Measurements from ENCODE around the gene ACSF2. TPM values are rescaled to one million over a fixed set of nuclear protein-coding genes. Genes with fewer than 3 reads are reported as not detected.
"Not testable (repeated sequence)": the region's sequence is repeated elsewhere in the genome, so short reads cannot be mapped to it uniquely, and the experiment has no call there.

Gene ACSF2
- total RNA-seq, 1 experiment from 2014 or later, result 63.5 TPM

DNA sequence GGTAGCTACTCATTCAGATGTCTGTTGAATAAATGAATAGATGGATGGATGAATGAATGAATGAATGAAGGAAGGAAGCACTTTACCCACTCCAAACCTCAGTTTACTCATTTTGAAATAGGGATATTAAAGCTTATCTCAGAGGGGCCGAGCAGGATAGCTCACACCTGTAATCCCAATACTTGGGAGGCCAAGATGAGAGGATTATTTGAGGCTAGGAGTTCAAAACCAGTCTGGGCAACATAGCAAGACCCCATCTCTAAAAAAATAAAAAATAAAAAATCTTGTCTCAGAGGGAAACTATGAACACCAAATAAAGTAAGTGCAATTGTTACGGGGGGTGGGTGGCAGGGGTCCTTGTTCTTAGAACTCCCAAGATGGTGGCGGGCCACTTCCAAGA is 27.3 kb upstream of the ACSF2 start:
- not testable (repeated sequence) for H3K4me3 ChIP-seq (ENCODE audit: low read length); H3K9me2 ChIP-seq (replicated peaks; ENCODE audit: insufficient read depth, low read length); H3K9ac ChIP-seq (ENCODE audit: low read length); DNase-seq; H3K27ac ChIP-seq (ENCODE audit: low read length); H3K9me3 ChIP-seq (ENCODE audit: low read length); H3K27me3 ChIP-seq (ENCODE audit: low read length); H2AFZ ChIP-seq (ENCODE audit: low read length); H3K4me2 ChIP-seq (ENCODE audit: low read depth, low read length, poor library complexity, severe bottlenecking)
- Histone ChIP-seq H3K36me3 (ENCODE audit: insufficient read depth, low read length) (peaks cover 22% of the 10 kb centered on the region), H3K4me1 (ENCODE audit: low read length) (peaks cover 22% of the 10 kb centered on the region), H4K20me1 (ENCODE audit: insufficient read depth, low read depth, low read length) (peaks cover 24% of the 10 kb centered on the region), H3K79me2 (ENCODE audit: low read length) (peaks cover 36% of the 10 kb centered on the region)

- H3K4me3 ChIP-seq (ENCODE audit: low read length); H3K27me3 ChIP-seq (ENCODE audit: low read length); DNase-seq; H3K9me2 ChIP-seq (replicated peaks; ENCODE audit: insufficient read depth, low read length); H3K4me2 ChIP-seq (ENCODE audit: low read depth, low read length, poor library complexity, severe bottlenecking); H2AFZ ChIP-seq (ENCODE audit: low read length); H3K9me3 ChIP-seq (ENCODE audit: low read length); H3K27ac ChIP-seq (ENCODE audit: low read length); H3K9ac ChIP-seq (ENCODE audit: low read length): not testable (repeated sequence)
- H3K79me2 ChIP-seq (ENCODE audit: low read length), result peaks cover 27% of the 10 kb centered on the region
- peaks cover 24% of the 10 kb centered on the region for H4K20me1 ChIP-seq (ENCODE audit: insufficient read depth, low read depth, low read length)
- H3K36me3 ChIP-seq (ENCODE audit: insufficient read depth, low read length), result peaks cover 12% of the 10 kb centered on the region
- peaks cover 22% of the 10 kb centered on the region for H3K4me1 ChIP-seq (ENCODE audit: low read length)
These were observed 26.4 kb upstream of the ACSF2 start for GRCh38 chr17:50399591-50399990.

- not testable (repeated sequence) for H3K36me3 ChIP-seq (ENCODE audit: insufficient read depth, low read length); DNase-seq; H3K27me3 ChIP-seq (ENCODE audit: low read length); H4K20me1 ChIP-seq (ENCODE audit: insufficient read depth, low read depth, low read length); H3K4me2 ChIP-seq (ENCODE audit: low read depth, low read length, poor library complexity, severe bottlenecking); H3K4me3 ChIP-seq (ENCODE audit: low read length); H3K27ac ChIP-seq (ENCODE audit: low read length); H3K9me2 ChIP-seq (replicated peaks; ENCODE audit: insufficient read depth, low read length); H3K9ac ChIP-seq (ENCODE audit: low read length); H3K4me1 ChIP-seq (ENCODE audit: low read length); H3K79me2 ChIP-seq (ENCODE audit: low read length); H3K9me3 ChIP-seq (ENCODE audit: low read length); H2AFZ ChIP-seq (ENCODE audit: low read length)
These were observed 20.7 kb upstream of the ACSF2 start for GRCh38 chr17:50405351-50405750.

DNA sequence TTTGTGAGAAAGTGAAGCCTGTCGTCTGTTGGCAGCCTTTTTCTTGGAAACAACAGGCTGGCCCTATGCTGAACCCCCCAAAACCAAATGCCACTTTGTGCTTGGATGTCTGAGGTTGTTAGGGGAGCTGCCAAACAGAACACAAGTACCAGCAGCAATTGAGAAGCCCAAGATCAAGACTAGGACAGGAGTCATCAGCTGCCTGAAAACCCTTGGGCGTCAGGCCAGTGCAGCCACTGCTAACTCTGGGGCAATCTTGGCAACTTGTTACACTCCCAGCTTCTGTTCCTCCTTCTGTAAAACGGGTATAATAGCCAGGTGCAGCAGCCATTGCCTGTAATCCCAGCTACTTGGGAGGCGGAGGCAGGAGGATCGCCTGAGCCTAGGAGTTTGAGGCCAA is 19.4 kb upstream of the ACSF2 start:
- Histone ChIP-seq H3K9ac (ENCODE audit: low read length) (no peak overlapping the region), H3K9me3 (ENCODE audit: low read length) (no peaks in the 10 kb centered on the region), H4K20me1 (ENCODE audit: insufficient read depth, low read depth, low read length) (no peaks in the 10 kb centered on the region), H3K79me2 (ENCODE audit: low read length) (no peaks in the 10 kb centered on the region), H2AFZ (ENCODE audit: low read length) (no peak overlapping the region), H3K27ac (ENCODE audit: low read length) (no peak overlapping the region), H3K4me1 (ENCODE audit: low read length) (no peaks in the 10 kb centered on the region), H3K27me3 (ENCODE audit: low read length) (no peaks in the 10 kb centered on the region), H3K4me2 (ENCODE audit: low read depth, low read length, poor library complexity, severe bottlenecking) (no peak overlapping the region), H3K9me2 (replicated peaks; ENCODE audit: insufficient read depth, low read length) (no peaks in the 10 kb centered on the region), H3K36me3 (ENCODE audit: insufficient read depth, low read length) (no peaks in the 10 kb centered on the region), H3K4me3 (ENCODE audit: low read length) (no peak overlapping the region)
- no peak for DNase-seq

DNA sequence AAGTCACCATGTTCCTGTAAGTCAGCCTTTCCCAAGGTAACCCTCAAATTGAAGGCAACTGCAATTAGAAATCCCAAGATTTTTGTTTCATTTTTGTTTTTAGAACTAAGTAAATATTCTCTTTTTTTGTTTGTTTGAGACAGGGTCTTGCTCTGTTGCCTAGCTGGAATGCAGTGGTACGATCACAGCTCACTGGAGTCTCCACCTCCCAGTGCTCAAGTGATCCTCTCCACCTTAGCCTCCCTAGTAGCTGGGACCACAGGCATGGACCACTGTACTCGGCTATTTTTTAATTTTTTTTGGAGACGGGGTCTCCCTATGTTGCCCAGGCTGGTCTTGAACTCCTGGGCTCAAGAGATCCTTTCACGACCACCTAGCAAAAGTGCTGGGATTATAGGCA is 18.1 kb upstream of the ACSF2 start:
- Histone ChIP-seq H3K4me2 (ENCODE audit: low read depth, low read length, poor library complexity, severe bottlenecking) (no peak overlapping the region), H3K27me3 (ENCODE audit: low read length) (no peaks in the 10 kb centered on the region), H3K36me3 (ENCODE audit: insufficient read depth, low read length) (no peaks in the 10 kb centered on the region), H4K20me1 (ENCODE audit: insufficient read depth, low read depth, low read length) (no peaks in the 10 kb centered on the region), H3K9me2 (replicated peaks; ENCODE audit: insufficient read depth, low read length) (no peaks in the 10 kb centered on the region), H3K79me2 (ENCODE audit: low read length) (no peaks in the 10 kb centered on the region), H3K4me3 (ENCODE audit: low read length) (no peak overlapping the region), H2AFZ (ENCODE audit: low read length) (no peak overlapping the region), H3K9ac (ENCODE audit: low read length) (no peak overlapping the region), H3K9me3 (ENCODE audit: low read length) (no peaks in the 10 kb centered on the region), H3K27ac (ENCODE audit: low read length) (no peak overlapping the region), H3K4me1 (ENCODE audit: low read length) (no peaks in the 10 kb centered on the region)
- no peak for DNase-seq

- no peaks in the 10 kb centered on the region for H3K9me2 ChIP-seq (replicated peaks; ENCODE audit: insufficient read depth, low read length)
- H2AFZ ChIP-seq (ENCODE audit: low read length), result no peak overlapping the region
- no peaks in the 10 kb centered on the region for H4K20me1 ChIP-seq (ENCODE audit: insufficient read depth, low read depth, low read length)
- no peaks in the 10 kb centered on the region for H3K9me3 ChIP-seq (ENCODE audit: low read length)
- H3K27ac ChIP-seq (ENCODE audit: low read length), result no peak overlapping the region
- no peak overlapping the region for H3K4me3 ChIP-seq (ENCODE audit: low read length)
- H3K36me3 ChIP-seq (ENCODE audit: insufficient read depth, low read length), result no peaks in the 10 kb centered on the region
- H3K4me1 ChIP-seq (ENCODE audit: low read length), result no peaks in the 10 kb centered on the region
- no peaks in the 10 kb centered on the region for H3K79me2 ChIP-seq (ENCODE audit: low read length)
- H3K27me3 ChIP-seq (ENCODE audit: low read length), result no peaks in the 10 kb centered on the region
- H3K9ac ChIP-seq (ENCODE audit: low read length), result no peak overlapping the region
- no peak for DNase-seq
- H3K4me2 ChIP-seq (ENCODE audit: low read depth, low read length, poor library complexity, severe bottlenecking), result no peak overlapping the region
These were observed 13.8 kb upstream of the ACSF2 start for GRCh38 chr17:50412188-50412732.

- H2AFZ ChIP-seq (ENCODE audit: low read length), result no peak overlapping the region
- no peak overlapping the region for H3K9ac ChIP-seq (ENCODE audit: low read length)
- H3K9me2 ChIP-seq (replicated peaks; ENCODE audit: insufficient read depth, low read length), result no peaks in the 10 kb centered on the region
- H3K27me3 ChIP-seq (ENCODE audit: low read length), result no peaks in the 10 kb centered on the region
- no peaks in the 10 kb centered on the region for H4K20me1 ChIP-seq (ENCODE audit: insufficient read depth, low read depth, low read length)
- H3K9me3 ChIP-seq (ENCODE audit: low read length), result no peaks in the 10 kb centered on the region
- H3K4me3 ChIP-seq (ENCODE audit: low read length), result no peak overlapping the region
- H3K36me3 ChIP-seq (ENCODE audit: insufficient read depth, low read length), result no peaks in the 10 kb centered on the region
- no peak overlapping the region for H3K4me2 ChIP-seq (ENCODE audit: low read depth, low read length, poor library complexity, severe bottlenecking)
- no peaks in the 10 kb centered on the region for H3K79me2 ChIP-seq (ENCODE audit: low read length)
- no peak overlapping the region for H3K27ac ChIP-seq (ENCODE audit: low read length)
- no peak for DNase-seq
- H3K4me1 ChIP-seq (ENCODE audit: low read length), result no peaks in the 10 kb centered on the region
These were observed 11.2 kb upstream of the ACSF2 start for GRCh38 chr17:50414808-50415207.

- not testable (repeated sequence) for H3K4me2 ChIP-seq (ENCODE audit: low read depth, low read length, poor library complexity, severe bottlenecking); H3K36me3 ChIP-seq (ENCODE audit: insufficient read depth, low read length); H3K79me2 ChIP-seq (ENCODE audit: low read length); H3K27me3 ChIP-seq (ENCODE audit: low read length); H3K9me3 ChIP-seq (ENCODE audit: low read length); H3K27ac ChIP-seq (ENCODE audit: low read length); H3K9me2 ChIP-seq (replicated peaks; ENCODE audit: insufficient read depth, low read length); H3K9ac ChIP-seq (ENCODE audit: low read length); H3K4me3 ChIP-seq (ENCODE audit: low read length); DNase-seq; H2AFZ ChIP-seq (ENCODE audit: low read length); H4K20me1 ChIP-seq (ENCODE audit: insufficient read depth, low read depth, low read length)
- H3K4me1 ChIP-seq (ENCODE audit: low read length), result peaks cover 24% of the 10 kb centered on the region
These were observed 6.4 kb upstream of the ACSF2 start for GRCh38 chr17:50419577-50419976.

All from Karpas-422 (cell line).